Activated T-helper 1 cell treated with anti-CD3 and anti-CD28 coated beads, Interleukin-12 subunit alpha, Interleukin-12 subunit beta, Interleukin-2, Interleukin-4 antibody, amounts not matched to agents 30 ng/mL and 10 ng/mL and 1 ng/mL, durations not matched to agents 14 hours and 24 hours and 36 hours (primary cell): ENCODE results near the gene HNRNPA0. TPM values are rescaled to one million over a fixed set of nuclear protein-coding genes. Genes with fewer than 3 reads are reported as not detected.

ENCODE experiments used
- DNase-seq: peaks from one replicate; pipeline ENCODE4 v3.0.0; 2021; ENCODE audit warnings: low spot score
- H3K27ac Mint-ChIP-seq: one replicate; pipeline ENCODE4 v1.8.0; 2021; ENCODE audit warnings: mild to moderate bottlenecking, mixed read lengths
- H3K27me3 Mint-ChIP-seq: one replicate; pipeline ENCODE4 v1.8.0; 2022; ENCODE audit warnings: mild to moderate bottlenecking, moderate library complexity, mixed read lengths; ENCODE audit not compliant: insufficient read depth
- H3K36me3 Mint-ChIP-seq: one replicate; pipeline ENCODE4 v1.8.0; 2021; ENCODE audit warnings: low read depth, mixed read lengths
- H3K4me1 Mint-ChIP-seq: one replicate; pipeline ENCODE4 v1.8.0; 2021; ENCODE audit warnings: low read depth, mixed read lengths
- H3K4me3 Mint-ChIP-seq: one replicate; pipeline ENCODE4 v1.8.0; 2021; ENCODE audit warnings: mild to moderate bottlenecking, moderate library complexity, mixed read lengths
- H3K9me3 Mint-ChIP-seq: one replicate; pipeline ENCODE4 v1.8.0; 2021; ENCODE audit warnings: mixed read lengths
- intact Hi-C: fragments of 100-400 bp; cut with micrococcal nuclease; formaldehyde crosslinking; loops from one replicate; pipeline ENCODE4 v1.15.1; 2024
- total RNA-seq: library from RNA; stranded (reverse); gene quantifications from 2 replicates; pipeline ENCODE4 v1.2.3, GENCODE V29; 2022

Gene HNRNPA0
- total RNA-seq, 1 donor from 2014 or later: 37.5 TPM

DNA sequence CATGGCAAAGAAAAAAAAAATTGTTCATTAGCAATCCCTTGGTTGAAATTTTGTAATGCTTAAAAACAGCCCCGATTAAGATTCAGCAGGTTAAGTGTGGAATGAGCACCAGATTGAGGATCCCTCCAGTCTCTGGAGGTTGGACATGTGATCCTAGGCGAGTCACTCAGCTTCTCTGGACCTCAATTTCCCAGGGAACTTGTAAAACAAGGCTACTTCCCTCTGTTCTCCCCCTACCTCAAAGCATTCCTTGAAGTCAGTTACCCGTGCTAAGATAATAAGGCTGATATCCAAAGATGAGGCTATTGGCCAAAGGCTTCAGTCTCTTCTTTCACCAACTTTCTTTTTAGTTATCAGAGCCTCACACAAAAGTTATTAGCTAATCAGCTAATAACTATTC lies 21.2 kb downstream of the HNRNPA0 start:
- DNase-seq: no peak
- H3K36me3 Mint-ChIP-seq: no peaks in the 10 kb centered on the region
- no peak overlapping the region for H3K4me3 Mint-ChIP-seq
- H3K4me1 Mint-ChIP-seq: no peaks in the 10 kb centered on the region
- intact Hi-C loops: no loop called here
- no peak overlapping the region for H3K27ac Mint-ChIP-seq
- H3K9me3 Mint-ChIP-seq: peaks cover 3% of the 10 kb centered on the region
- H3K27me3 Mint-ChIP-seq: peaks cover 11% of the 10 kb centered on the region

DNA sequence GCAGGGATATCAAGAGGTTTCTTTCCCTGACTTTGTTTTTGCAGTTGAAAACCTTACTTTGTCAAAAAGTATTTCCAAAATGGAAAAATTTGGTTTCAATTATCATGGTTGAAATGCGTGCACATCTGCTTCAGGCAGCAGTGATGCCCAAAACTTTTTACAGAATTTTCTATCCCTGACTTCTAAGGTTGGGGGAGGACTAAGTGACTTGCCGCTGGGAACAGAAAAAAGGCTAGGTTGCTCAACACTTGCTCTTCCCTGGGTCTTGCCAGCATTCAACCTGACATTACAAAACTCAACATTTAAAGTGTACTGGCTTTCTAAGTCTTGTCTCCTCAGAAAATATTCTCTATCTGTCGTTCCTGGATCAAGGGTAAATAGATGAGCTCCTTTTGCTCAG lies 23.0 kb downstream of the HNRNPA0 start:
- Mint-ChIP-seq H3K36me3 (no peaks in the 10 kb centered on the region), H3K27ac (no peak overlapping the region), H3K27me3 (peaks cover 11% of the 10 kb centered on the region), H3K4me3 (no peak overlapping the region), H3K4me1 (no peaks in the 10 kb centered on the region), H3K9me3 (no peaks in the 10 kb centered on the region)
- no peak for DNase-seq
- intact Hi-C loops: no loop called here

DNA sequence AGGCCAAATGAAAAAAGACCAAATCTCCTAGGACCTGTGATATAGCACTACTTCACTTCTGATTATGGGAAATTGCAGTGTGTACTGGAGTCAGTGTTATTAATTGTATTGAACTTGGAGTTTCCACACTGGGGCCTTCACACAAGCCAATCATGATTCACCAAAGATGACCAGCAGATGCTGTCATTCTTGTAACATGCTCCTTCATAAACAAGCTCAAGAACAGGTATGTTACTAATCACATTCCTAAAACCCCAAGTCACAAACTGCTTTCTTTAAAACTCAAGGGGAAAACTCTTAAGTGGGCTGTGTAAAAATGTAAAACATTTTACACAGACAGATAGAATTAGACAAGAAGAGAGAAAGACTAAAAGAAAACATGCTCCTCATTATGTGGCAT lies 23.8 kb downstream of the HNRNPA0 start:
- H3K9me3 Mint-ChIP-seq: no peaks in the 10 kb centered on the region
- no peak overlapping the region for H3K4me3 Mint-ChIP-seq
- H3K4me1 Mint-ChIP-seq: no peaks in the 10 kb centered on the region
- H3K27ac Mint-ChIP-seq: no peak overlapping the region
- H3K27me3 Mint-ChIP-seq: peaks cover 11% of the 10 kb centered on the region
- H3K36me3 Mint-ChIP-seq: no peaks in the 10 kb centered on the region
- no peak for DNase-seq
- intact Hi-C loops: no loop called here

DNA sequence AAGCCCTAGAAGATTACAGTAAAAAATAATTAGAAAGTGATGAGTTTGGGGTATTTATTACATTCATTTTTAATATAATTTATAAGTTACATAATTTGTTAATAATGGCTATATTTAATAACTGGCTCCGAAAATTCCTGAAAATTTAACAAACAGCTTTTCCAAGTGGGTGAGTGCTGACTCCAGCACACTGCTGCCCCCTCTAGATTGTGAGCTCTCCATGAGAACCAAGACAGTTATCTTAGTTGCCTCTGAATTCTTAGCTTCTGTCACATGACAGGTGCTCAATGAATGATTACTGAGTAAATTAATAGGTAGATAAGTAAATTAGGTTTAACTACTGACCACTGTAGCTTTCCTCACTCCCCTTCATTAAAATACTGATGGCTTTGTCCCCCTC lies 26.1 kb downstream of the HNRNPA0 start:
- no peaks in the 10 kb centered on the region for H3K4me1 Mint-ChIP-seq
- no peak overlapping the region for H3K4me3 Mint-ChIP-seq
- no peaks in the 10 kb centered on the region for H3K36me3 Mint-ChIP-seq
- no peaks in the 10 kb centered on the region for H3K9me3 Mint-ChIP-seq
- peaks cover 7% of the 10 kb centered on the region for H3K27me3 Mint-ChIP-seq
- H3K27ac Mint-ChIP-seq: no peak overlapping the region
- no peak for DNase-seq
- intact Hi-C loops: no loop called here

DNA sequence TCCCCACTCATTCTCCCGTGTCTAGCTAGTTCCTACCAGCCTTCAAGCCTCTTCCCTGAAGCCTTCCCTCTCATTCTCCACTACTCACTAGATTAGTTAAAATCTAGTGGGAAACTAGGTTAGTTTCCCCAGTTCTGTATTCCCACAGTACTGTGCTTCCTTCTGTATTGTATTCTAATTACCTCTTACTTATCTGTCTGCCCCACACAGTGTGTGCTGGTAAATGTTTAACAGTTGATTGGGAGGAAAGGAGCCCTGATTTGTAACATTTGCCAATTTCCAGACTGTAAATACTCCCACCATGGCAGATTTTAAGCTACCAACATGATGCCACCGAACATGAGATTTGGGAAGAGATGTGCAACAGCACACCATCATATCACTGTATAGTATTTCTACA lies 26.5 kb downstream of the HNRNPA0 start:
- Mint-ChIP-seq H3K27me3 (peaks cover 5% of the 10 kb centered on the region), H3K4me3 (no peak overlapping the region), H3K9me3 (no peaks in the 10 kb centered on the region), H3K27ac (no peak overlapping the region), H3K36me3 (no peaks in the 10 kb centered on the region), H3K4me1 (no peaks in the 10 kb centered on the region)
- no peak for DNase-seq
- intact Hi-C loops: no loop called here

DNA sequence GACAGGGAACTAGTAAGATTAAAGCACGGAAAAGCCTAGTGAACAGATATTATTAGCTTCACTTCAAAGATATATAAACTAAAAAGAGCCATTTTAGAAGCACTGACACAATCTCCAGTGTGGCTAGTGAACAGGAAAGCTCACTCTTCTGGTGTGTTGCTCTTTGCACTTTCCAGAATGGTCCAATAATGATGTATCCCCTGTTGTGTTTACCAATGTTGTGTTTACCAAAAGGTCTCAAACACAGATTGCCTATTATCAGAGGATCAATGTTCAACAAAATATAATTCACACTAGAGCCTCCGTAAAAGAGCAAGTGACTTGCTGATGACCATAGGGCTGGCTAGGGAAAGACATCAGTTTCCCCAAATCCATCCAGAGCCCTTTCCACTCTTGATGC lies 29.9 kb downstream of the HNRNPA0 start:
- Mint-ChIP-seq H3K27ac (no peak overlapping the region), H3K36me3 (no peaks in the 10 kb centered on the region), H3K27me3 (no peaks in the 10 kb centered on the region), H3K4me1 (no peaks in the 10 kb centered on the region), H3K4me3 (no peak overlapping the region), H3K9me3 (no peaks in the 10 kb centered on the region)
- intact Hi-C loops: no loop called here
- no peak for DNase-seq

DNA sequence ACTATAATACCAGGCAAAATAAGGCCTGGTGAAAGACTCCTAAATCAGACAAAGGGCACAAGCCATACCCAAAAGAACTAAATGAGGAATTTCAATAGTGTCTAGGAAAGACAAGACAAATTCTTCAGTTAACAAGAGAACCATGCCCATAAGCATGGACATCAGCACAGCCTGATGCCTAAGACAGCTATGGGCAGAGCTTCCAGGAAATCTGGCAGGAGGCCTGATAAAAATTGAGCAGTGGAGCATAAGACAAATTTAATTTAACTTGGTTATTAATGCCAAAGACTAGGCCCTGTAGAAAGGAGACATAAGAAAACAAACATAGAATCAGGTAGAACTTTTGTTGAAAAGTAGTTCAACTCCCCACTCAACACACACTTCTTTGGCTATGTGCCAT lies 35.6 kb downstream of the HNRNPA0 start:
- no peak for DNase-seq
- Mint-ChIP-seq H3K9me3 (no peaks in the 10 kb centered on the region), H3K36me3 (no peaks in the 10 kb centered on the region), H3K4me3 (no peak overlapping the region), H3K27ac (no peak overlapping the region), H3K4me1 (no peaks in the 10 kb centered on the region), H3K27me3 (no peaks in the 10 kb centered on the region)
- intact Hi-C loops: no loop called here

DNA sequence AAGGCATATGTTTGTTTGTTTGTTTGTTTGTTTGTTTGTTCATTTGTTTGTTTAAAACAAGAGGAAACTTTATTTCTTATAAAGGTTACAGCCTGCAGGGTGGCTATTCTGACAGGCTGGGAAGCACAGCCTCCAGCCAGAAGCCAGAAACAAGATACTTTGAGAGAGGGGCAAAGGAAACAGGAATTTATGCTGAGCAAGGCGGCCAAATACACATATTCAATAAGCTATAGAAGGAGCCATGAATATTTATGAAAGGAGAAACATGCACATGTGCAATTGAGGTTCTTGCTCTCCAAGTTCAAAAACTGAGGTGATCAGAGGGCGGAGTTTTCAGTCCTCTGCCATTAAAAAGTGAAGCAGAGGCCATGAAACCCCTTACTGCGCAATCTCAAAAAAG lies 37.8 kb downstream of the HNRNPA0 start:
- H3K36me3 Mint-ChIP-seq: no peaks in the 10 kb centered on the region
- no peaks in the 10 kb centered on the region for H3K9me3 Mint-ChIP-seq
- intact Hi-C loops: no loop called here
- H3K27me3 Mint-ChIP-seq: no peaks in the 10 kb centered on the region
- H3K4me3 Mint-ChIP-seq: no peak overlapping the region
- H3K4me1 Mint-ChIP-seq: no peaks in the 10 kb centered on the region
- no peak overlapping the region for H3K27ac Mint-ChIP-seq
- DNase-seq: no peak

DNA sequence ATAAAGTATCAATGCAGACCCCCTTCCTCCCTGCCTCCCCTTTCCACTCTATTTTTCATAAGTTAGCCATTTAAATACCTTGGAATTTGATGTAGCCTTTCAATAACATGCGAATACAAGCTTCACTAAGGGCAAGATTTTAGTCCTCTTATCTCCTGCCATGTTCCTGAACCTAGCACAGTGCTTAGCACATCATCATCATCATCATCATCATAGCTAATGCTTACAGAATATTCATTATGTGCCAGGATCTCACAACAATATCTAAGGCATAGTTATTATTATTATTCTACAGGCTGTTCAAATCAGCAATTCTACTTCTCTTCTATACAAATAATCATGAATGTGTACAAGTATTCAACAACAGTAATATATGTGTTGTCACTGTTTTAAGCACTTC lies 38.7 kb downstream of the HNRNPA0 start:
- Mint-ChIP-seq H3K4me1 (no peaks in the 10 kb centered on the region), H3K36me3 (no peaks in the 10 kb centered on the region), H3K27ac (no peak overlapping the region), H3K9me3 (no peaks in the 10 kb centered on the region), H3K27me3 (no peaks in the 10 kb centered on the region), H3K4me3 (no peak overlapping the region)
- intact Hi-C loops: loop anchor here (2.0 kb wide), 1 partner anchor 25 kb away; no protein-coding TSS in a partner anchor
- no peak for DNase-seq

DNA sequence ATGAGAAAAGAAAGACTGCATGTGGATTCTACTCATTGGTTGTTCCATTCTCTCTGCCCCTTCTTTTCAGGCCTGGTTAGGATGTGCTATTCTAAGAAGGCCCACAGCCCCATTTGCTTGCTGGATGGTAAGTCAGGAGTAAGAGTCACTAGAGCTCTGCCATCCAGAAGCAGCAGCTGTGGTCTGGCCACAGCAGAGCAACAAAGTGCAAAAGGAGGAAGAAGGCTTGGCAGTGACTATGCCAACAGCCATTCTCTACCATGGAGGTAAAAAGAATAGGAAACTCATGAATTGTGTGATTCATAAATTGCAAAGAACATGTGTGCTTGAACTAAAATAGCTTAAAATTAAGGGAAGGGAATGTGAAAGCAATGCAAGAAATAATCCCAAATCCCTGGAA lies 39.2 kb downstream of the HNRNPA0 start:
- intact Hi-C loops: loop anchor here (2.0 kb wide), 1 partner anchor 26 kb away; no protein-coding TSS in a partner anchor
- no peak overlapping the region for H3K27ac Mint-ChIP-seq
- no peak overlapping the region for H3K4me3 Mint-ChIP-seq
- no peaks in the 10 kb centered on the region for H3K27me3 Mint-ChIP-seq
- no peaks in the 10 kb centered on the region for H3K9me3 Mint-ChIP-seq
- H3K36me3 Mint-ChIP-seq: no peaks in the 10 kb centered on the region
- DNase-seq: no peak
- H3K4me1 Mint-ChIP-seq: no peaks in the 10 kb centered on the region

DNA sequence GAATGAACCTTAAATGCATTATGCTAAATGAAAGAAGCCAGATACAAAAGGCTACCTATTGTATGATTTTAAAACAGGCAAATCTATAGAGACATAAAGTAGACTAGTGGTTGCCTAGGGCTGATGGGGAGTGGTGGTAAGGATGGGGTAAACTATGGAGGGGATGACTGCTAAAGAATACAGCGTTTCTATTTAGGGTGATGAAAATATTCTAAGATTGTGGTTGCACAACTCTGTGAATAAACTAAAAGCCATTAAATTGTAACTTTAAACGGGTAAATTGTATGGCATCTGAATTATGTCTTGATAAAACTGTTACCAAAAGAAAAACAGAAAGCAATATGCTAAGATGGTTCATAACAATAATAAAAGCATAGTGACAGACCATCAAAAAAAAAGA lies 39.7 kb downstream of the HNRNPA0 start:
- no peak overlapping the region for H3K27ac Mint-ChIP-seq
- no peaks in the 10 kb centered on the region for H3K27me3 Mint-ChIP-seq
- H3K4me3 Mint-ChIP-seq: no peak overlapping the region
- no peaks in the 10 kb centered on the region for H3K4me1 Mint-ChIP-seq
- no peaks in the 10 kb centered on the region for H3K9me3 Mint-ChIP-seq
- no peak for DNase-seq
- no peaks in the 10 kb centered on the region for H3K36me3 Mint-ChIP-seq
- intact Hi-C loops: loop anchor here (2.0 kb wide), 1 partner anchor 26 kb away; no protein-coding TSS in a partner anchor

DNA sequence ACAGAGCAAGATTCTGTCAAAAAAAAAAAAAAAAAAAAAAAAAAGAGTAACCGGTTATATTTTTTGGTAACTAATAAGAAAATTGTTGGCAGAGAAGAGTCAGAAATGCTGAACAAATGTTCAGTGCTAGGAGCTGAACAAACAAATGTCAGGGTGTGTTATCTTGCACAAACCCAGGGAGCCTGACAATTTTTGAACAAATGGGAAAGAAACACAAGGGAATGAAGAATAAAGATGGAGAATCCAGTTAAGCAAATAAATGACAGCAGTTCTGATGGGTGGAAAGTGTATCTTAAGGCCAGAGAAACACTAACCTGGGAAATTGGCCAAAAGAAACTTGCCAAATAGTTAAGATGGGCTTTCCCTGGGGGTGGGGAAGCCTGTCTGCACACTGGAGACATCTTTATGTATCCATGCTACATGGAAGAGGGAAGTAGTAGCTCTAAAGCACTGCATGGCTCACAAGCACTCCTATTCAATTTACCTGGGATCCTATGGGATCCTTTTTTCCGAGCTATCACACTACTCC lies 42.0 kb downstream of the HNRNPA0 start:
- DNase-seq: no peak
- Mint-ChIP-seq H3K36me3 (peaks cover 4% of the 10 kb centered on the region), H3K27me3 (peaks cover 2% of the 10 kb centered on the region), H3K4me3 (no peak overlapping the region), H3K9me3 (no peaks in the 10 kb centered on the region), H3K4me1 (no peaks in the 10 kb centered on the region), H3K27ac (no peak overlapping the region)
- intact Hi-C loops: no loop called here

DNA sequence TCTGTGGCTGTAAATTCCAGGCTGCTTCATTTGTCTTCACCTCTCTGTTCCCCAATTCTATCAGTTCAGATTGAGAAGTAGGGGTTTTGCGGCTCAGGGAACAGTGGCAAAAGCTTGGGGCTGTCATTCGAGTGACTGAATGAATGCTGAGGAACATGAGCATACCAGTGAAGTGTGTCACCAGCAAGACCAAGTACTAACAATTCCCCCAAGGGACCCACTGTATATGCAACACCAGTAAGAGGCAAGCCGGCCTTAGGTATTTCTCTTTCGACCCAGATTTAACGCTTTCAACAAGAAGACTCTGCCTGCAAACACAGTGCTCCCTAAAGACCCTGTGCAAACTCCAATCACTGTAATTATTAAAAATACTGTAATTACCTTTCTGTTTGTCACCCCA lies 44.1 kb downstream of the HNRNPA0 start:
- no peaks in the 10 kb centered on the region for H3K9me3 Mint-ChIP-seq
- intact Hi-C loops: no loop called here
- DNase-seq: no peak

More for the DNA sequence above, 44.1 kb downstream of the HNRNPA0 start:
- peaks cover 2% of the 10 kb centered on the region for H3K27me3 Mint-ChIP-seq
- H3K27ac Mint-ChIP-seq: no peak overlapping the region
- H3K4me1 Mint-ChIP-seq: no peaks in the 10 kb centered on the region
- H3K36me3 Mint-ChIP-seq: peaks cover 4% of the 10 kb centered on the region
- no peak overlapping the region for H3K4me3 Mint-ChIP-seq
